Natural killer cell (primary cell): ENCODE data around the gene CDK5RAP1. TPM values are rescaled to one million over a fixed set of nuclear protein-coding genes. Genes with fewer than 3 reads are reported as not detected.
A peak's percentile ranks its signal among the peaks of the same experiment; 100 is the strongest.

ENCODE experiments used
- ATAC-seq, 3 donors: fragments of 150-1000 bp in 2 of 3; fragments of 200-7000 bp in 1 of 3; cut with Tn5 transposase; 1 replicate in 1 of 3; 2 replicates in 2 of 3; pipeline ENCODE4 v1.10.0; 2021; ENCODE audit warnings: mild to moderate bottlenecking in 2 of 3, moderate library complexity in 2 of 3
- DNase-seq, 2 donors: peaks; one replicate each; pipeline versions ENCODE4 v3.0.0 to v3.0.0-alpha.2; 2013 to 2021; ENCODE audit warnings: mixed read lengths in 1 of 2
- H3K27ac ChIP-seq: one replicate; pipeline ENCODE4 v1.5.1; 2013; ENCODE audit warnings: mild to moderate bottlenecking, low read length
- H3K27me3 ChIP-seq: one replicate; pipeline ENCODE4 v1.6.1; 2013; ENCODE audit warnings: low read length; ENCODE audit not compliant: control insufficient read depth, insufficient read depth
- H3K36me3 ChIP-seq: one replicate; pipeline ENCODE4 v1.6.1; 2013; ENCODE audit warnings: low read length; ENCODE audit not compliant: control insufficient read depth, insufficient read depth
- H3K4me1 ChIP-seq: one replicate; pipeline ENCODE4 v1.6.1; 2013; ENCODE audit warnings: low read length; ENCODE audit not compliant: control insufficient read depth, insufficient read depth
- H3K4me3 ChIP-seq: one replicate; pipeline ENCODE4 v1.5.1; 2013; ENCODE audit warnings: low read length
- H3K9me3 ChIP-seq: one replicate; pipeline ENCODE4 v1.6.1; 2013; ENCODE audit warnings: low read length; ENCODE audit not compliant: control insufficient read depth, insufficient read depth
- H3K27ac Mint-ChIP-seq, 2 donors: one replicate each; pipeline ENCODE4 v1.8.0; 2022; ENCODE audit warnings: mild to moderate bottlenecking in 2 of 2, mixed read lengths in 2 of 2, moderate library complexity in 1 of 2
- H3K27me3 Mint-ChIP-seq, 2 donors: one replicate each; pipeline ENCODE4 v1.8.0; 2022; ENCODE audit warnings: low read depth in 2 of 2, mixed read lengths in 2 of 2
- H3K36me3 Mint-ChIP-seq: one replicate; pipeline ENCODE4 v1.8.0; 2022; ENCODE audit warnings: mixed read lengths
- H3K4me1 Mint-ChIP-seq, 2 donors: one replicate each; pipeline ENCODE4 v1.8.0; 2022; ENCODE audit warnings: mixed read lengths in 2 of 2
- H3K4me3 Mint-ChIP-seq: one replicate; pipeline ENCODE4 v1.8.0; 2022; ENCODE audit warnings: mild to moderate bottlenecking, moderate library complexity, mixed read lengths
- H3K9me3 Mint-ChIP-seq, 2 donors: one replicate each; pipeline ENCODE4 v1.8.0; 2022; ENCODE audit warnings: mixed read lengths in 2 of 2
- CTCF ChIP-seq: fragments of 200-600 bp; IDR thresholded peaks from one replicate; pipeline ENCODE4 v1.8.0; 2022; ENCODE audit warnings: antibody characterized with exemption
- WGBS: methylation state at CpG from one replicate; pipeline ENCODE4 v1.1.7; 2013; ENCODE audit warnings: missing lambda C conversion rate; ENCODE audit not compliant: insufficient coverage; 5-methylcytosine and 5-hydroxymethylcytosine counted together
- intact Hi-C: fragments of 100-400 bp; cut with micrococcal nuclease; formaldehyde crosslinking; loops from one replicate; pipeline ENCODE4 v1.14.2; 2022
- total RNA-seq, 4 donors: library from RNA; stranded (reverse); fragments of 120-200 nt in 1 of 4; gene quantifications; one replicate each; pipeline versions ENCODE4 v1.2.3 to v1.2.4, GENCODE V29; 2013 to 2022

The CDK5RAP1 gene
- total RNA-seq, 3 donors from 2014 or later (not counting 1 experiment from before 2014, with no cell fraction given): 59.7 to 71.5 (median 62.6) TPM

- Histone ChIP-seq H3K27me3 (no peaks in the 10 kb centered on the region), H3K4me3 (no peak overlapping the region), H3K36me3 (peaks cover 16% of the 10 kb centered on the region), H3K4me1 (peaks cover 14% of the 10 kb centered on the region), H3K27ac (peak overlapping the region; percentile 67), H3K9me3 (no peaks in the 10 kb centered on the region)
- intact Hi-C loops: no loop called here
- H3K36me3 Mint-ChIP-seq: no peaks in the 10 kb centered on the region
- H3K4me3 Mint-ChIP-seq: no peak overlapping the region
- H3K4me1 Mint-ChIP-seq: peaks cover 9% of the 10 kb centered on the region in 2 donors
- TF ChIP-seq CTCF: no peak
- no peak for DNase-seq
- peak overlapping the region in 1 of 2 donors; percentile 75 for H3K27ac Mint-ChIP-seq
- ATAC-seq: no peak
- 93% methylated on average over 16 of the region's 16 CpGs for WGBS
- H3K27me3 Mint-ChIP-seq: no peaks in the 10 kb centered on the region
- no peaks in the 10 kb centered on the region for H3K9me3 Mint-ChIP-seq
These were observed 48.9 kb downstream of the CDK5RAP1 start for GRCh38 chr20:33352258-33353012.

- intact Hi-C loops: no loop called here
- H3K27me3 Mint-ChIP-seq: no peaks in the 10 kb centered on the region
- Histone ChIP-seq H3K4me1 (peaks cover 14% of the 10 kb centered on the region), H3K27me3 (no peaks in the 10 kb centered on the region), H3K36me3 (peaks cover 16% of the 10 kb centered on the region), H3K9me3 (no peaks in the 10 kb centered on the region), H3K4me3 (no peak overlapping the region), H3K27ac (peak overlapping the region; percentile 67)
- TF ChIP-seq CTCF: no peak
- 83% methylated on average over 3 of the region's 3 CpGs for WGBS
- peak overlapping the region; percentile 83 to 85 for H3K27ac Mint-ChIP-seq
- no peak for ATAC-seq
- DNase-seq: no peak
- no peaks in the 10 kb centered on the region for H3K36me3 Mint-ChIP-seq
- peak overlapping the region; percentile 59 for H3K4me3 Mint-ChIP-seq
- no peaks in the 10 kb centered on the region for H3K9me3 Mint-ChIP-seq
- peaks cover 9% of the 10 kb centered on the region in 2 donors for H3K4me1 Mint-ChIP-seq
These were observed 49.6 kb downstream of the CDK5RAP1 start for GRCh38 chr20:33351696-33352095.

- H3K4me3 Mint-ChIP-seq: peak overlapping the region; percentile 75
- no peaks in the 10 kb centered on the region for H3K27me3 ChIP-seq
These were observed 51.8 kb downstream of the CDK5RAP1 start for GRCh38 chr20:33349493-33349892.

More at GRCh38 chr20:33349493-33349892, 51.8 kb downstream of the CDK5RAP1 start:
- Histone ChIP-seq H3K9me3 (no peaks in the 10 kb centered on the region), H3K4me1 (peaks cover 14% of the 10 kb centered on the region), H3K36me3 (peaks cover 16% of the 10 kb centered on the region), H3K4me3 (no peak overlapping the region), H3K27ac (no peak overlapping the region)
- no peak for ATAC-seq
- TF ChIP-seq CTCF: no peak
- H3K27me3 Mint-ChIP-seq: no peaks in the 10 kb centered on the region
- peak overlapping the region; percentile 83 to 85 for H3K27ac Mint-ChIP-seq
- no peaks in the 10 kb centered on the region for H3K36me3 Mint-ChIP-seq
- 96% methylated on average over 8 of the region's 8 CpGs for WGBS
- H3K4me1 Mint-ChIP-seq: peaks cover 9% of the 10 kb centered on the region in 2 donors
- no peaks in the 10 kb centered on the region for H3K9me3 Mint-ChIP-seq
- intact Hi-C loops: no loop called here
- DNase-seq: no peak
